NB4 (cell line): Measurements from ENCODE around the gene HLA-DPA1.

Experiments used
- MYC ChIP-seq: IDR thresholded peaks from 2 replicates; pipeline ENCODE4 v1.6.1; 2011; ENCODE audit warnings: low read depth, low read length
- POLR2A ChIP-seq: IDR thresholded peaks from 2 replicates; pipeline ENCODE4 v1.6.1; 2011; ENCODE audit warnings: mild to moderate bottlenecking; ENCODE audit not compliant: insufficient read length; ENCODE audit errors: extremely low read depth
- TF ChIP-seq, protein P1 (sequence below): IDR thresholded peaks from one replicate; pipeline ENCODE4 v1.5.1; 2012; ENCODE audit warnings: low read depth, low read length
- TF ChIP-seq, protein P2 (sequence below): IDR thresholded peaks from 2 replicates; pipeline ENCODE4 v1.6.1; 2011; ENCODE audit warnings: low read depth, low read length

DNA sequence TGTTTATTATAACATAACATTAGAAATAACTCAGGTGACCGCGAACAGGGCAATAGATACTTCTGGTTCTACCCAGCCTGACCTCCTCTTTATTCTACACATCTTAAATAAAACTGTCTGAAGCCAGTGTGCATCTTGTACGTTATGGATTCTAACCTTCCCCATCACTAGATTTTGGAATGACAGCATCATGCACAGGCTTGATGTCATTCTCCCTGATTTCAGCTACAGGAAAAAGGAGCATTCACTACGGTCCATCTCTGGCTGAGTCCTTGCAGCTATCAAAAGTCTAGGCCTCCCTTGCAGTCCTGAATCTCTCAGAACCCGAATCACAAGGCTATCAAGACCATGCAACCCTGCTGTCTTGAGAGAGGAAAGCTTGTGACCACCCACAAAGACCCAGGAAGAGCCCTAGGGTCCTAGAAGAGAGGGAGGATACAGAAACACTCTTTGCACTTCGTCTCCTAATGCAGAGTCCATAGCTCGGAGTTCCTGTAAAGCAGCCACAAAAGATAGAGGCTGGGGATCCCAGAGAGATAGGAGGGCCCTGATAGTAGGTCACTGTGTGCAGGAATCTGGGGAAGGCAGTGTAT lies 845 bp downstream of the HLA-DPA1 start:
- TF ChIP-seq POLR2A (no peak), MYC (no peak)
- TF ChIP-seq, protein P1, sequence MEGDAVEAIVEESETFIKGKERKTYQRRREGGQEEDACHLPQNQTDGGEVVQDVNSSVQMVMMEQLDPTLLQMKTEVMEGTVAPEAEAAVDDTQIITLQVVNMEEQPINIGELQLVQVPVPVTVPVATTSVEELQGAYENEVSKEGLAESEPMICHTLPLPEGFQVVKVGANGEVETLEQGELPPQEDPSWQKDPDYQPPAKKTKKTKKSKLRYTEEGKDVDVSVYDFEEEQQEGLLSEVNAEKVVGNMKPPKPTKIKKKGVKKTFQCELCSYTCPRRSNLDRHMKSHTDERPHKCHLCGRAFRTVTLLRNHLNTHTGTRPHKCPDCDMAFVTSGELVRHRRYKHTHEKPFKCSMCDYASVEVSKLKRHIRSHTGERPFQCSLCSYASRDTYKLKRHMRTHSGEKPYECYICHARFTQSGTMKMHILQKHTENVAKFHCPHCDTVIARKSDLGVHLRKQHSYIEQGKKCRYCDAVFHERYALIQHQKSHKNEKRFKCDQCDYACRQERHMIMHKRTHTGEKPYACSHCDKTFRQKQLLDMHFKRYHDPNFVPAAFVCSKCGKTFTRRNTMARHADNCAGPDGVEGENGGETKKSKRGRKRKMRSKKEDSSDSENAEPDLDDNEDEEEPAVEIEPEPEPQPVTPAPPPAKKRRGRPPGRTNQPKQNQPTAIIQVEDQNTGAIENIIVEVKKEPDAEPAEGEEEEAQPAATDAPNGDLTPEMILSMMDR = no peak
- TF ChIP-seq, protein P2, sequence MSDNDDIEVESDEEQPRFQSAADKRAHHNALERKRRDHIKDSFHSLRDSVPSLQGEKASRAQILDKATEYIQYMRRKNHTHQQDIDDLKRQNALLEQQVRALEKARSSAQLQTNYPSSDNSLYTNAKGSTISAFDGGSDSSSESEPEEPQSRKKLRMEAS = no peak
